Memory B cell (primary cell): ENCODE results near the gene B4GALT1.

Experiments used
- ATAC-seq: fragments of 150-1000 bp; cut with Tn5 transposase; 2 replicates; pipeline ENCODE4 v1.10.0; 2021; ENCODE audit warnings: low read depth, mild to moderate bottlenecking, moderate library complexity
- DNase-seq, 2 donors: peaks; one replicate each; pipeline ENCODE4 v3.0.0; 2022; ENCODE audit warnings: low spot score in 2 of 2
- H3K27ac Mint-ChIP-seq: one replicate; pipeline ENCODE4 v1.8.0; 2022; ENCODE audit warnings: mild to moderate bottlenecking, moderate library complexity, mixed read lengths
- H3K27me3 Mint-ChIP-seq: one replicate; pipeline ENCODE4 v1.8.0; 2022; ENCODE audit warnings: mixed read lengths
- H3K36me3 Mint-ChIP-seq: one replicate; pipeline ENCODE4 v1.8.0; 2022; ENCODE audit warnings: mild to moderate bottlenecking, mixed read lengths
- H3K4me1 Mint-ChIP-seq: one replicate; pipeline ENCODE4 v1.8.0; 2022; ENCODE audit warnings: mixed read lengths
- H3K4me3 Mint-ChIP-seq: one replicate; pipeline ENCODE4 v1.8.0; 2022; ENCODE audit warnings: mild to moderate bottlenecking, moderate library complexity, mixed read lengths
- H3K9me3 Mint-ChIP-seq: one replicate; pipeline ENCODE4 v1.8.0; 2022; ENCODE audit warnings: mixed read lengths

B4GALT1 gene

DNA sequence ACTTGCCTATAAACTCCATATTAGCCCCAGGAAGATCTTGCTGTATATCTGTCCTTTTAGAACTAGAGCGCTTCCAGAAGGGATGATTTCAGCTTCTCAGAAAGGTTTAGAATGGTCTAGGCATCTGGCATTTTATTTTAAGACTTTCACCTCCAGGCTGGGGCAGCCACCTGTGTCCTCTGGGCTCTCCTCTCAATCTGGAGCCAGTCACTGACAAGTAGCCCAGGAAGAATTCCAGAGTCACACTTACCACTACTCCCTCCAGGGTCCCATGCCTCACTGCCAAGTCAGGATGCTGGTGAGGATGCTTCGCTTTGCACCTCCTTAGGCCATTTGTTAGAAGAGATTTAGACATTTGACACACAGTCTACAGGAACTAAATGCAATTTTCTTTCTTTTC lies 20.8 kb downstream of the B4GALT1 start:
- Mint-ChIP-seq H3K9me3 (no peaks in the 10 kb centered on the region), H3K27ac (no peak overlapping the region), H3K4me3 (no peak overlapping the region)

DNA sequence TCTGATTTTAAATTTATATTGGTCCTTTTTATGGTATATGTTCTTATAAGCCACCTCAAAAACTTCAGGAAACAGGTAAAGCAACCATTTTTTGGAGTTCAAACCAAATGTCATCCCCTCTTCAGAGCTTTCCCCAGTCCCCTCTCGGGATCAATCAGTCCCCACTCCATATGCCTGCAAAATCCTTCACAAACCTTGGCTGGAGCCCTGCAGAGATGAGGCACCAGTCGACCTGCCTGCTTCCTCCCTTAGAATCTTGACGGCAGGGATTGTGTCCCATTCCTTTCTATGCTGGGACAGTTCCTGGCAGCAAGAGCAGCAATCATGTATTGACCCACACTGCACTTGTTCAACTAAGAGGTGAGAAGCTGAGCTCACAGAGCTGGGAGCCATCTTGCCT lies 22.6 kb downstream of the B4GALT1 start:
- no peaks in the 10 kb centered on the region for H3K27me3 Mint-ChIP-seq
- H3K4me3 Mint-ChIP-seq, result peak overlapping the region; percentile 57
- no peaks in the 10 kb centered on the region for H3K9me3 Mint-ChIP-seq
- peak overlapping the region; percentile 87 for H3K27ac Mint-ChIP-seq
- ATAC-seq, result no peak
- peaks cover 53% of the 10 kb centered on the region for H3K4me1 Mint-ChIP-seq
- DNase-seq, result no peak
- peaks cover 13% of the 10 kb centered on the region for H3K36me3 Mint-ChIP-seq

More for the DNA sequence above, 20.8 kb downstream of the B4GALT1 start:
- ATAC-seq, result no peak
- peaks cover 11% of the 10 kb centered on the region for H3K36me3 Mint-ChIP-seq
- no peaks in the 10 kb centered on the region for H3K27me3 Mint-ChIP-seq
- H3K4me1 Mint-ChIP-seq, result peaks cover 53% of the 10 kb centered on the region
- DNase-seq, result no peak

- Mint-ChIP-seq H3K27ac (peak overlapping the region; percentile 98), H3K4me3 (peak overlapping the region; percentile 45), H3K4me1 (peaks cover 61% of the 10 kb centered on the region), H3K9me3 (no peaks in the 10 kb centered on the region), H3K27me3 (no peaks in the 10 kb centered on the region), H3K36me3 (peaks cover 16% of the 10 kb centered on the region)
- DNase-seq (no peak), ATAC-seq (no peak)
These were observed 23.9 kb downstream of the B4GALT1 start for GRCh38 chr9:33143241-33143661.

- peaks cover 62% of the 10 kb centered on the region for H3K4me1 Mint-ChIP-seq
- peak overlapping the region; percentile 79 for H3K4me3 Mint-ChIP-seq
- H3K27ac Mint-ChIP-seq, result peak overlapping the region; percentile 98
- DNase-seq (no peak), ATAC-seq (peak; percentile 37)
- no peaks in the 10 kb centered on the region for H3K9me3 Mint-ChIP-seq
- peaks cover 16% of the 10 kb centered on the region for H3K36me3 Mint-ChIP-seq
- no peaks in the 10 kb centered on the region for H3K27me3 Mint-ChIP-seq
These were observed 24.6 kb downstream of the B4GALT1 start for GRCh38 chr9:33142535-33142934.

DNA sequence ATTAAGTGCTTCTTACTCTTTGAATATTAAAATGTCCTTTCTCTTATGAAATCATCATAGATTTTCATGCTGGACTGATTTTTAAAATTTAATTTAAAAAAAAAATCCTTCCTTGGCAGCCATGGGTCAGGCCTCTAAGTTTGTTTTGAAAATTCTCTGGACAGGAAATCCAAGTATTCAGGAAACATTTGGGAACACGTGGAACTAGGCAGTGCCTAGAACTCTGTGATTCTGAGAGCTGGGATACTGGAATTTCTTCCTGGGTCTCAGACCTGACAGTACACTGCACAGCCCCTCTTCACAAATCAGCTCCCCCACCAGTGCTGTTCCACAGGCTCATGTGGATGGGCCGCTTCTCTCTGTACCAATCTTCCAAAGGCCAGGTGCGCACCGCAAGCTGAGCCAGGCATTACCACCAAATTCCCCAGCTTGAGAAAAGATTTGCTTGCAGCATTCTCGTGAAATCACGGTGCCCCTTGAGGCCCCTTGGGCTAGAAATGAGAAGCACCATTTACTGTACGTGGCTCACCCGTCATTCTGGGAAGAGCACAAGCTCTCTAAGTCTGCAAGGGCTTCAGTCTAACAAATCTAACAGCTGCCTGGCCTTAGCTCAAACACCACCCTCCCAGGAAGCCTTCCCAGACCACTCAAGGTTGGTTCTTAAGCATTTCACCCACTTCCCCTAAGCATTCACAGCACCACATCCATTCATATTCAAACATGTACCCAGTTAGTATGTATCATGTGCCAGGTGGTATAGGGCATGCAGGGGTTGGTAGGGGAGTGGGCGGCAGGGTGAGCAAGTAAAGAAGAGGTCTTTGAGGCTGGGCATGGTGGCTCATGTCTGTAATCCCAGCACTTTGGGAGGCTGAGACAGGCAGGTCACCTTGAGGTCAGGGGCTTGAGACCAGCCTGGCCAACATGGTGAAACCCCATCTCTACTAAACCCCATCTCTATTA lies 26.5 kb downstream of the B4GALT1 start:
- ATAC-seq, result peak; percentile 37
- peaks cover 70% of the 10 kb centered on the region for H3K4me1 Mint-ChIP-seq
- peak overlapping the region; percentile 98 for H3K27ac Mint-ChIP-seq

DNA sequence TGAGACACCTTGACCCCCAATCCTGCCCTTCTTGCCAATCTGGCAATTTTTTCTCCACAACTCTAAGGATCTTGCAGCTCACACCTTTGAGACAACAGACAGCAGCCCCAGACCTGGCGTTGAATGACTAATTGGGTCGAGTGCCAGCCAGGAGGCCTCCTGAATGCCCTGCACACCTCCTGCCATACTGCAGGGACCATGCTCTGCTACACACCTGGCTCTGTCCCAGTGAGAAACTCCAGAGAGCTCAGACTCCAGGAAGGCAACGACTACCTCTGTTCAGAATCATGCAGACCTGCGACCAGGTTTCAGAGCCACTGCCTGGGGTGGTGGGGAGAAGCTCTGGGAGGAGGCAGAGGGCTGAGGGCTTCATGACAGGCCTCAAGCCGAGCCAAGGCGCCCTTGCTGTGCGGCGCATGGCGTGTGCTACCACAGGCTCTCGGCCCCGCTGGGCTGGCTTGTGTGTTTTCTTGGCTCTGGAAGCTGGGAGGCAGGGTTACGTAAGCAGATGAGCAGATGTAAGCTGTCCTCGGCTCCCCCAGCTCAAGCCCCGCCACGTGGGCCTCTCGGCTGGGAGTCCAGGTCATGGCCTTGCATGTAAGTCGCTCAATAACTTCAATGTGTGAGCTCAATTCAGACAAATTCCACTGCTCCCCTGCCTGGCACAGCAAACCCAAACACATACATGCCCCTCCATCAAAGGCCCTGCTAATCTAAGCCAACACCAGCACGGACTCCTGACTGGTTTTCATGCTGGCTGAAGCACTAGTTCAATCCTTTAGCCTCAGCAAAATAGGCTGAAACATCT lies 27.5 kb downstream of the B4GALT1 start:
- H3K36me3 Mint-ChIP-seq, result peaks cover 20% of the 10 kb centered on the region
- H3K27me3 Mint-ChIP-seq, result no peaks in the 10 kb centered on the region
- peaks cover 73% of the 10 kb centered on the region for H3K4me1 Mint-ChIP-seq
- no peak for DNase-seq
- H3K4me3 Mint-ChIP-seq, result peak overlapping the region; percentile 72
- no peaks in the 10 kb centered on the region for H3K9me3 Mint-ChIP-seq
- H3K27ac Mint-ChIP-seq, result peak overlapping the region; percentile 75
- ATAC-seq, result no peak

More for the DNA sequence above, 26.5 kb downstream of the B4GALT1 start:
- H3K9me3 Mint-ChIP-seq, result no peaks in the 10 kb centered on the region
- peaks cover 17% of the 10 kb centered on the region for H3K36me3 Mint-ChIP-seq
- H3K27me3 Mint-ChIP-seq, result no peaks in the 10 kb centered on the region
- DNase-seq, result no peak
- peak overlapping the region; percentile 76 for H3K4me3 Mint-ChIP-seq

DNA sequence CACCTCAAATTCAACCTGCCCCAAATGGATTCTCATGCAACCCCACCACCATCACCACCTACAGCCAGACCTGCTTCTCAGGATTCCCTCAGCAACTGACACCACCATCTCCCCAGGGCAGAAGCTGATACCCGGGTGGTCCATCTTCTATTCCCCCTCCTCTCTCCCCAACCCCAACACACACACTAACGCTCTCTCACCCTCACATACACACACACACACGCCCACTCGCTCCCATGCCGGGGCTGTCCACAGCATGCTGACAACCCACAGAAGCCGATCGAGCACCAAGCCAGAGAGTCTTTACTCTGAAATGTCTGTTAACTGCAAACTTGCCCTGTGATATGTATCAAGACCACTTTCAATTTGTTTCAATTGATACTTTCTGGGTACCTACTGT lies 28.4 kb downstream of the B4GALT1 start:
- Mint-ChIP-seq H3K36me3 (peaks cover 21% of the 10 kb centered on the region), H3K27ac (peak overlapping the region; percentile 75), H3K4me3 (peak overlapping the region; percentile 72), H3K9me3 (no peaks in the 10 kb centered on the region), H3K4me1 (peaks cover 72% of the 10 kb centered on the region), H3K27me3 (no peaks in the 10 kb centered on the region)
- ATAC-seq, result no peak
- DNase-seq, result no peak

DNA sequence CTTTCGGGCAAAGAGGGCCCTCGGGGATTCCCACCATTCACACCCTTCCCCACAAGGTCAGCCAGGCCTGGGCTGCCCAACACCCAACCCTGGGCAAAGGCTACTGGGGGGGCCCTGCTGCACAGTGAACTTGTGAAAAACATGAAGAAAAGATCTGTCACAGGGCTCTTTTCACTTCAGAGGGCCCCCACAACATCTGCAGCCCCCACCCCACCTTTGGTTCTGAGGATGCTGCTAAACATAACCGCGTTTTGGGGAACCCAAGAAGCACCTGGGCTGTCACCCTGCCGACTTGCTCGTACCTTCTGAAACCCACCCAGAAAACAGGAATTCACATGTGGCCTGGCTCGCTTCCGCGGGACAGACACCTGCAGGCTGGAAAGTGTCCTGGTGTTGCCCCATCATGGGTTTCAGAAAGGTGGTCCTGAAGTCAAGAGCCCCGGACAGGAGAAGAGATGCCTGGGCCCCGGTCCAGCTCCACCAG lies 29.3 kb downstream of the B4GALT1 start:
- ATAC-seq (peak; percentile 24), DNase-seq (no peak)
- Mint-ChIP-seq H3K9me3 (no peaks in the 10 kb centered on the region), H3K4me3 (peak overlapping the region; percentile 72), H3K36me3 (peaks cover 26% of the 10 kb centered on the region), H3K27me3 (no peaks in the 10 kb centered on the region), H3K27ac (peak overlapping the region; percentile 75), H3K4me1 (peaks cover 74% of the 10 kb centered on the region)

- peak overlapping the region; percentile 72 for H3K4me3 Mint-ChIP-seq
- H3K27me3 Mint-ChIP-seq, result no peaks in the 10 kb centered on the region
- peaks cover 69% of the 10 kb centered on the region for H3K4me1 Mint-ChIP-seq
- H3K36me3 Mint-ChIP-seq, result peaks cover 26% of the 10 kb centered on the region
- peak overlapping the region; percentile 75 for H3K27ac Mint-ChIP-seq
- DNase-seq, result no peak
- no peak for ATAC-seq
- H3K9me3 Mint-ChIP-seq, result no peaks in the 10 kb centered on the region
These were observed 30.1 kb downstream of the B4GALT1 start for GRCh38 chr9:33136721-33137670.

DNA sequence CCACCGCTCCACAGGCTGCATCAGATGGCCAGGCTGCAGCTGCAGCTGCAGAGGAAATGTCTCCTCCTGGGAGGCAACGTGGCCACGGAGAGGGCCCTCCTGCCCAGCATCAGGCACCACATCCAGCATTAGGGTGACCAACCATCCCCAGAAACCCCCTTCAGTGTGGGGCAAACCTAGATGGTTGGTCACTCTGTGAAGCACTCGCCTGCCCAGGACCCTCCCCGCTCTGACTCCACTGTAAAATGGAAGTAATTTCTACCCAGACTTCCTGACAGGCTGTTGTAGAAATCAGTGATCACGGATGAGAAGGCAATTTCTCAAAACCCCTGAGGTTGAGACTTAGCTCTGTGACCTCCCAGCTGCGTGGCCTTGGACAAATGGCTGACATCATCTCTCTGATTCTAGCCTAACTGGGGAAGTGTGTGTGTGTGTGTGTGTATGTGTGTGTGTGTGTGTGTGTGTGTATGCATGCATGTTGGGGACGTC lies 31.6 kb downstream of the B4GALT1 start:
- no peak for ATAC-seq
- DNase-seq, result no peak
- peaks cover 32% of the 10 kb centered on the region for H3K36me3 Mint-ChIP-seq
- H3K27me3 Mint-ChIP-seq, result no peaks in the 10 kb centered on the region
- no peaks in the 10 kb centered on the region for H3K9me3 Mint-ChIP-seq
- peaks cover 64% of the 10 kb centered on the region for H3K4me1 Mint-ChIP-seq
- H3K27ac Mint-ChIP-seq, result peak overlapping the region; percentile 75
- H3K4me3 Mint-ChIP-seq, result peak overlapping the region; percentile 58

GRCh38 chr9:33135031-33135461 lies 32.1 kb downstream of the B4GALT1 start:
- peaks cover 66% of the 10 kb centered on the region for H3K4me1 Mint-ChIP-seq
- peak overlapping the region; percentile 19 for H3K4me3 Mint-ChIP-seq
- H3K36me3 Mint-ChIP-seq, result peaks cover 33% of the 10 kb centered on the region
- DNase-seq (no peak), ATAC-seq (no peak)
- no peaks in the 10 kb centered on the region for H3K27me3 Mint-ChIP-seq
- no peaks in the 10 kb centered on the region for H3K9me3 Mint-ChIP-seq
- H3K27ac Mint-ChIP-seq, result peak overlapping the region; percentile 75

DNA sequence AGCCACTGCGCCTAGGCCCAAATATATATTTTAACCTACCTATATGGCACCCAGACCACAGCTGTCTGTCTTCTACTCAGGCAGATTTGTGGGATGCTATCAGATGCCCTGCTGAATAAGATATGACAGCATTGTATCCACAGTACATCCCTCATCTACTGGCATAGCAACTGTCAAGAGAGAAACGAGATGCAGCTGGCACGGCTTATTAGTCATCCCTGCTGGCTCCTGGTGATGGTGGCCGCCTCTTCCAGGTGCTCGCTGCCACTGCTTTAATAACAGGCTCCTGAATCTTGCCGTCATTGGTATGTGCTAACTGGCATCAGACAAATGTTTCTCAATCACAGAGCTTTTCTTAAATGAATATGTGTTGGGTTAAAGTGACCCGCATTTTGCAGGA lies 34.0 kb downstream of the B4GALT1 start:
- ATAC-seq, result no peak
- Mint-ChIP-seq H3K27me3 (no peaks in the 10 kb centered on the region), H3K36me3 (peaks cover 31% of the 10 kb centered on the region), H3K4me3 (no peak overlapping the region), H3K4me1 (peaks cover 61% of the 10 kb centered on the region), H3K9me3 (no peaks in the 10 kb centered on the region), H3K27ac (peak overlapping the region; percentile 80)
- no peak for DNase-seq
